ENCODE measurements around the gene NAA80. TPM values are rescaled to one million over a fixed set of nuclear protein-coding genes. Genes with fewer than 3 reads are reported as not detected.

Gene NAA80
- total RNA-seq, 6 experiments from 2014 or later, result 2.5 to 6.2 (median 3.5) TPM

DNA sequence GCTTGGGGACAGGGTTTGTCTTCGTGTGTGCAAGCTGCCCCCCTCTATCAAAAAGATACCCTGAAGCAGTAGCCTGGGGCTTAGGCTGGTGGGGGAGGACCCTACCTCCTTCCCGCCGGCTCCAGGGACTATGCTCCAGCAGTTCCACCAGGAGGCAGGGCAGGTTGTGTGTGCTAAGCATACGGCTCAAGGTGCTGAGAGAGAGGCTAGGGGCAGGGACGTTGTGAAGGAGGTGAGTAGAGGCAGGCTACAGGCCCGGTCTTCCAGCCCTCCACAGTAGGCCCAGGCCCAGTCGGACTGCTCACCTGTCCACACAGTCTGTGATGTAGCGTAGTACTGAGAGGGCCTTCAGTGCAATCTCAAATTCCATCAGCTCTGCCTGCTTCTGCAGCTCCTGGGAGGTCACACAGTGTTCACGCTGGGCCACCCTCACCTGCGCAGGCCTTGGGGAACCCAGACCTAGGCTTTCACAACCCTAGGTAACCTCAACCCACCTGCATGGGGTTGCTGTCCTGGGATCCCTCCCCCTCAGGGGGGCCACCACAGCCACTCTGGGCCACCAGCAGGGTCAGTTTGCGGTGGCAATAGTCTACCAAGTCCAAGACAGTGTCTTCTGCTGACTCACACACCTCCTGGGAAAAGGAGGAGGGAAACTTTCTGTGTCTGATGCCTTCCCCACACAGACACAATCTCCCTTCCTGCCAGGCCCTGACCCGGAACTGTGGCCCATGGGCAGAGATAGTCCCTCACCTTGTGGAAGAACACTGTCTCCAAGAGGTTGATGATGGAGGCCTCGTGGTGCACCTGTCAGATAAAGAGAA is 43.8 kb upstream of the NAA80 start:
- WGBS (ENCODE audit: insufficient coverage, low coverage, low lambda C conversion rate, missing lambda C conversion rate), result 67% methylated on average over 5 of the region's 13 CpGs
- ATAC-seq (no peak), DNase-seq (no peak)
- no peaks in the 10 kb centered on the region for H3K27me3 ChIP-seq
- no peaks in the 10 kb centered on the region for H3K9me3 ChIP-seq
- H3K27ac ChIP-seq, result no peak overlapping the region
- TF ChIP-seq, protein P1, sequence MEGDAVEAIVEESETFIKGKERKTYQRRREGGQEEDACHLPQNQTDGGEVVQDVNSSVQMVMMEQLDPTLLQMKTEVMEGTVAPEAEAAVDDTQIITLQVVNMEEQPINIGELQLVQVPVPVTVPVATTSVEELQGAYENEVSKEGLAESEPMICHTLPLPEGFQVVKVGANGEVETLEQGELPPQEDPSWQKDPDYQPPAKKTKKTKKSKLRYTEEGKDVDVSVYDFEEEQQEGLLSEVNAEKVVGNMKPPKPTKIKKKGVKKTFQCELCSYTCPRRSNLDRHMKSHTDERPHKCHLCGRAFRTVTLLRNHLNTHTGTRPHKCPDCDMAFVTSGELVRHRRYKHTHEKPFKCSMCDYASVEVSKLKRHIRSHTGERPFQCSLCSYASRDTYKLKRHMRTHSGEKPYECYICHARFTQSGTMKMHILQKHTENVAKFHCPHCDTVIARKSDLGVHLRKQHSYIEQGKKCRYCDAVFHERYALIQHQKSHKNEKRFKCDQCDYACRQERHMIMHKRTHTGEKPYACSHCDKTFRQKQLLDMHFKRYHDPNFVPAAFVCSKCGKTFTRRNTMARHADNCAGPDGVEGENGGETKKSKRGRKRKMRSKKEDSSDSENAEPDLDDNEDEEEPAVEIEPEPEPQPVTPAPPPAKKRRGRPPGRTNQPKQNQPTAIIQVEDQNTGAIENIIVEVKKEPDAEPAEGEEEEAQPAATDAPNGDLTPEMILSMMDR (IDR thresholded peaks at IDR 0.05), result no peak
- no peak for TF ChIP-seq POLR2A (IDR thresholded peaks at IDR 0.05)
- peaks cover 0 to 19% (median 0%) of the 10 kb centered on the region in 4 donors for H3K4me1 ChIP-seq
- H3K4me3 ChIP-seq, result no peak overlapping the region
- intact Hi-C loops (cut with DNase I), result loop anchor here (10.0 kb wide), 2 partner anchors 202 to 212 kb away; no protein-coding TSS in a partner anchor
- H3K36me3 ChIP-seq, result no peaks in the 10 kb centered on the region

DNA sequence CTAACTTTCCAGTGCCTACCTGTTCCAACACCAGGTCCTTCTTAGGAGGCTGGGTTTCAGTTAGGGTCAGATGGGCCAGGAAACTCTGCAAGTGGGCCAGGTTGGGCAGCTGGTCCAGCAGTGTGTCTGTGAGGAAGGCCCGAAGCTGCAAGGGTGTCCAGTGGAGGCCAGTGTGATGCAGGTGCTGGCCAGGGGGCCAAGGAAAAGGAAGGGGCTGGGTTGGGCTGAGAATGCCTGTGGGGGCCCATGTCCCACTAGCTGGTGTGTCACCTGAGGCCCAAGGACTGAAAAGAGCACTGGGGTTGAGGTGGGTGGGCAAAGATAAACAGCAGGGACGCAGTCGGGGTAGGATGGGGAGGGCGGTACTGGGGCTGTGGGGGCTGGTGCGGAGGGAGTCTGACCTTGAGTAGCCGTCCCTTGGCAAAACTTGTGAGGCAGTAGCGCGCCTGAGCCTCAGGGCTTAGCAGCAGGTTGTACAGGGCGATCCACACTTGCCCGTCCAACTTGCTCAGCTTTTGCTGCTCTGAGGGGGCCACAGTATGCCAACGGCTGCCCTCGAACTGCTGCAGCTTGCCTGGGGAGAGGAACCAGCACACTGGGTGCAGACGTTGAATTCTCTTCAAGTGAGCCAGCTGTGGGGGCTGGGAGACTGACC is 42.9 kb upstream of the NAA80 start:
- ATAC-seq (no peak), DNase-seq (no peak)
- H3K4me1 ChIP-seq, result peaks cover 0 to 14% (median 0%) of the 10 kb centered on the region in 4 donors
- no peak overlapping the region for H3K4me3 ChIP-seq
- TF ChIP-seq, protein P1 (IDR thresholded peaks at IDR 0.05), result no peak
- TF ChIP-seq POLR2A (IDR thresholded peaks at IDR 0.05), result no peak
- 60% methylated on average over 1 of the region's 13 CpGs for WGBS (ENCODE audit: insufficient coverage, low coverage, low lambda C conversion rate, missing lambda C conversion rate)
- H3K36me3 ChIP-seq, result no peaks in the 10 kb centered on the region
- no peaks in the 10 kb centered on the region for H3K9me3 ChIP-seq
- intact Hi-C loops (cut with DNase I), result loop anchor here (10.0 kb wide), 2 partner anchors 203 to 213 kb away; no protein-coding TSS in a partner anchor
- no peaks in the 10 kb centered on the region for H3K27me3 ChIP-seq
- H3K27ac ChIP-seq, result no peak overlapping the region

DNA sequence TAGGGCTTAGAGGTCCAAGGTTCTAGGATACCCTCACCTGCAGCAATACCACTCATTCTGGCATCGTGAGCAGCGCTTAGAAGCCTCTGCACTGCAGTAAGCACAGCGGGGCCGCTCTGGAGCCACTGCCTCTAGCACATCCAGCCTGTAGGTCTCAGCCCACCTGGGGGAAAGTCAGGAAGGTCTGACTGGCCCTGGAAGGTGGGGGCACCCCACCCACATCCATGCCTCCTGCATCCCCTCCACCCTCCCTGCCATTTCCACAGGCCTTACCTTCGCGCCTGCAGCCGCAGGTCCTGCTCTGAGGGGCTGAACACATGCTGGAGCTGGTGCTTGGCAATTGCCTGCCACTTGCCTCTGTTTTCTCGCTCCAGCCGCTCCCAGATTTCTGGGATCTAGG is 42.3 kb upstream of the NAA80 start:
- TF ChIP-seq, protein P1 (IDR thresholded peaks at IDR 0.05), result no peak
- ATAC-seq, result no peak
- Histone ChIP-seq H3K27me3 (no peaks in the 10 kb centered on the region), H3K9me3 (no peaks in the 10 kb centered on the region), H3K4me3 (peak overlapping the region; percentile 39 to 55 (median 46)), H3K4me1 (peaks cover 0 to 14% (median 0%) of the 10 kb centered on the region in 4 donors), H3K27ac (no peak overlapping the region), H3K36me3 (no peaks in the 10 kb centered on the region)
- 100% methylated on average over 2 of the region's 9 CpGs for WGBS (ENCODE audit: insufficient coverage, low coverage, low lambda C conversion rate, missing lambda C conversion rate)
- intact Hi-C loops (cut with DNase I), result loop anchor here (10.0 kb wide), 2 partner anchors 203 to 213 kb away; no protein-coding TSS in a partner anchor
- no peak for DNase-seq

DNA sequence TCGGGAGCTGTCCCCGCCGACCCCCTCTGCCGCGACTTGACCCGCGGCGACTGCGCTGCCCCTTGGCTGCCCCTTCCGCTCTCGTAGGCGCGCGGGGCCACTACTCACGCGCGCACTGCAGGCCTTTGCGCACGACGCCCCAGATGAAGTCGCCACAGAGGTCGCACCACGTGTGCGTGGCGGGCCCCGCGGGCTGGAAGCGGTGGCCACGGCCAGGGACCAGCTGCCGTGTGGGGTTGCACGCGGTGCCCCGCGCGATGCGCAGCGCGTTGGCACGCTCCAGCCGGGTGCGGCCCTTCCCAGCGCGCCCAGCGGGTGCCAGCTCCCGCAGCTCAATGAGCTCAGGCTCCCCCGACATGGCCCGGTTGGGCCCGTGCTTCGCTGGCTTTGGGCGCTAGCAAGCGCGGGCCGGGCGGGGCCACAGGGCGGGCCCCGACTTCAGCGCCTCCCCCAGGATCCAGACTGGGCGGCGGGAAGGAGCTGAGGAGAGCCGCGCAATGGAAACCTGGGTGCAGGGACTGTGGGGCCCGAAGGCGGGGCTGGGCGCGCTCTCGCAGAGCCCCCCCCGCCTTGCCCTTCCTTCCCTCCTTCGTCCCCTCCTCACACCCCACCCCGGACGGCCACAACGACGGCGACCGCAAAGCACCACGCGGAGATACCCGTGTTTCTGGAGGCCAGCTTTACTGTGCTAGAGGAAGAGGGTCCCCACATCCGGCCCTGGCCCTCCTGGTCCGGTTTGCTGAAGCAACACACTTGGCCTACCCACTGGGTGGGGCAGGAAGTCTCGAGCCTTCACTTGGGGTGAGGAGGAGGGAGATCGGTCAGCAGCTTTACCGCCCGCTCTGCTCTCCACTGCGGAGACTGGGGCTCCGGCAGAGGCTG is 41.5 kb upstream of the NAA80 start, which contains the start of gene RASSF1:
Gene RASSF1 (minus strand): TSS at position 389 of the 882 bp plus-strand sequence. CDS start 31 bp downstream, at position 358.
- TF ChIP-seq, protein P1 (IDR thresholded peaks at IDR 0.05), result no peak
- TF ChIP-seq POLR2A (IDR thresholded peaks at IDR 0.05), result peak; percentile 60
- Histone ChIP-seq H3K36me3 (no peaks in the 10 kb centered on the region), H3K4me1 (peaks cover 0 to 21% (median 4%) of the 10 kb centered on the region in 4 donors), H3K27ac (peak within 1 kb of the TSS; percentile 33 to 95 (median 86)), H3K4me3 (peak within 1 kb of the TSS; percentile 39 to 55 (median 46)), H3K9me3 (no peaks in the 10 kb centered on the region), H3K27me3 (no peaks in the 10 kb centered on the region)
- intact Hi-C loops (cut with DNase I), result loop anchor here (10.0 kb wide), 2 partner anchors 204 to 214 kb away; no protein-coding TSS in a partner anchor
- 30% methylated on average over 32 of the region's 85 CpGs for WGBS (ENCODE audit: insufficient coverage, low coverage, low lambda C conversion rate, missing lambda C conversion rate)
- peak; percentile 1 to 18 (median 4) for ATAC-seq
- DNase-seq, result peak; percentile 68 to 82 (median 74)
